Measurements from ENCODE around the gene DOCK2. TPM values are rescaled to one million over a fixed set of nuclear protein-coding genes. Genes with fewer than 3 reads are reported as not detected.
"Not testable (repeated sequence)": the region's sequence is repeated elsewhere in the genome, so short reads cannot be mapped to it uniquely, and the experiment has no call there.

The DOCK2 gene
- total RNA-seq, 1 donor from 2014 or later, result 303 TPM

GRCh38 chr5:169934990-169935389 lies 297.9 kb downstream of the DOCK2 start:
- intact Hi-C loops (cut with micrococcal nuclease), result no loop called here

DNA sequence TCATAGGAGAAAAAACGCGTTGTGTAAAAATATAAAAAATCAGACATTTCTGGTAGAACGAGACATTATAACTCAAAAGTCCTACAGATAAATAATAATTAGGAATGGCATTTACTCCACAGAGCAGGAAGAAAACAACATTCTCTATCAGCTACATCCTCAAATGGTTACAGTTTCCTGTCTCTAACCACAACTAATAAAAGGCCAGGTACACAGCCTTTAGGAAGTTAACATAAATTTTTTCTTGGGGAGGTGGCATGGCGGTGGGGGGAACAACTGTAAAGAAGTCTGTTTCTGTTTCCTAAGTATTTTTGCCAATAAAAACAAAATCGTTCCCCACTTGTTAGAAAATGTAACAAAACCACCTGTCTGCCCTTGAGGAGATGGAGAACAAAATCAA lies 298.7 kb downstream of the DOCK2 start:
- intact Hi-C loops (cut with micrococcal nuclease), result no loop called here

DNA sequence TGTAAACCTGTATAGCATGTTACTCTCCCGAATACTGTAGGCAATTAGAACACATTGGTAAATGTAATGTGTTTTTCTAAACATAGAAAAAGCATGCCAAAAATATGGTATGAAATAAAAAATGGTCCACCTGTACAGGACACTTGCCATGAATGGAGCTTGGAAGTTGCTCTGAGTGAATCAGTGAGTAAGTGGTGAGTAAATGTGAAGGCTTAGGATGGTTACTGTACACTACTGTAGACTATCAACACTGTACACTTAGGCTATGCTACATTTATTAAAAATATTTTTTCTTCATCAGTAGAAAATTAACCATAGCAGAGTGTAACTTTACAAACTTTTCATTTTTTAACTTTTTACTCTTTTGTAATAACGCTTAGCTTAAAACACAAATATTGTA lies 301.4 kb downstream of the DOCK2 start:
- intact Hi-C loops (cut with micrococcal nuclease), result no loop called here

DNA sequence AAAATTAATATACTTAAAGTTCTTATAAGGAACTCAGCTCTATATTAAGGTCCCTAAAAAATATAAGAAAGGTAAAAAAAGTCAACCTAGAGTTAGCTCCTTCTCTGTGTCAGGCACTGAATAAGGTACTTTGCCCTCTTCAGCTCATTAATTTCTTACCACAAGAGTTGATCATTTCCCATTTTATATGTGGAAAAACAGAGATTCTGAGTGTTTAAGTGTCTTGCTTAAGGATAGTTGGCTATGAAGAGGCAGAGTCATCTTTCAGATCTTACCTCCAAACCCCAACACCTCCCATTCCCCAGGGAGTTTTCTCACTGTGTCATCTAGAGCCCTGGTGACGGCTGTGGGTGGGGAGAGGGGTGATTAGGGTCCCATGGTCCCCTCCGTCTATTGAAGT lies 302.7 kb downstream of the DOCK2 start:
- intact Hi-C loops (cut with micrococcal nuclease), result no loop called here

- intact Hi-C loops (cut with micrococcal nuclease), result no loop called here
Measured at GRCh38 chr5:169941542-169941941, 304.5 kb downstream of the DOCK2 start.

- intact Hi-C loops (cut with micrococcal nuclease), result no loop called here
Measured at GRCh38 chr5:169942181-169942580, 305.1 kb downstream of the DOCK2 start.

DNA sequence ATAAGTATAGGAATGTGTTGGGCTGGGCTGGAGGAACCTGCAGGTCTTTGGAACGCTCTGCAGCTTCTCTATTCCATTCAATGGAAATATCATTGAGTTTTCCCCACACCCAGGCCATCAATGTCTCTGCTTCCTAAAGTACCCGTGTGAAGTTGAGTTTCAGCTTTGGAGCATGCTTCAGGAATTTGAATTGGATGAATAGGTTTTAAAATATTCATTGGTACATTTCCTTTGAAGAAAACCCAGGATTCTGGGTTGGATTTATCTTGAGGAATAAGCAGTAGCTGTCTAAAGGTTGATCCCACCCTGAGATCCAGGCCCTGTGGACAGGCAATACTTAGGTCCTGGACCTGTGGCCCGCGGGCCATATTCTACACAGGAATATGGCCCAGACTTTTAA lies 306.0 kb downstream of the DOCK2 start:
- intact Hi-C loops (cut with micrococcal nuclease), result no loop called here

- intact Hi-C loops (cut with micrococcal nuclease), result no loop called here
Measured at GRCh38 chr5:169944115-169944514, 307.0 kb downstream of the DOCK2 start.

DNA sequence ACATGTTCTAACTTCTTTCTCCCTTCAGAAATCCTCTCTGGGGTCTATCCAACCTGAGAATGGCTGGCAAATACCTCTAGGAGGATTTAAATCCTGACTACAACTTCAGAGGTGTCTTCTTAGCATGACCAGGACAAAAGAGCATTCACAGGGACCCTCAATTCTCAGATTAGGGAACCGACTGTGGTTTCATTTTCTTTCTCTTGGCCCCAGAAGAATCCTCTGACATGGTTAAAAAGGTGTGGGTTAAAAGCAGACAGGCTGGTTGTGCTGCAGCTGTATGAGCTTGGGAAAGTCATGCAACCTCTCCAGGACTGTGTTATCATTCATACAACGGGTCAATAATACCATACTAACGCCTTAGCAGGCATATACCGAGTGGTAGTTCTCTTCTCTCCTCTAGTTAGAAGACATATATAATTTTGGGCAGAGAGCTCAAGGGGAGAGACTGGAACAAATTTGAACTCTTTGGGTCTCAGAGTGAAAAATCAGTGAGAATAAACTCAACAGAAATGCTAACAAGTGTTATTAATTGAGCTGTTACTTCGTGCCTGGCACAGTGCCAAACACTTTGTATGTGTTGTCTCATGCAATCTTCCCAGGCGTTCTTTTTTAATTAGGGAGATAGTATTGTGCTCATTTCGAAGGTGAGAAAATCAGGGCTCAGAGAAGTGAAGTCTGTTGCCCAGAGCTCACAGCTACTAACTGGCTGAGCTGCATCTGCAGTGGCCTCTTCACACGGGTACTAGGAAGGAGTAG lies 308.0 kb downstream of the DOCK2 start:
- intact Hi-C loops (cut with micrococcal nuclease), result no loop called here

GRCh38 chr5:169945831-169946261 lies 308.8 kb downstream of the DOCK2 start:
- intact Hi-C loops (cut with micrococcal nuclease), result no loop called here

- intact Hi-C loops (cut with micrococcal nuclease), result no loop called here
Measured at GRCh38 chr5:169946743-169947295, 309.7 kb downstream of the DOCK2 start.

- intact Hi-C loops (cut with micrococcal nuclease), result no loop called here
Measured at GRCh38 chr5:169950333-169950732, 313.3 kb downstream of the DOCK2 start.

- intact Hi-C loops (cut with micrococcal nuclease), result not testable (repeated sequence)
Measured at GRCh38 chr5:169953196-169953595, 316.1 kb downstream of the DOCK2 start.

GRCh38 chr5:169954786-169955185 lies 317.7 kb downstream of the DOCK2 start:
- intact Hi-C loops (cut with micrococcal nuclease), result no loop called here

GRCh38 chr5:169956126-169956525 lies 319.1 kb downstream of the DOCK2 start:
- intact Hi-C loops (cut with micrococcal nuclease), result no loop called here

- intact Hi-C loops (cut with micrococcal nuclease), result no loop called here
Measured at GRCh38 chr5:169956756-169957155, 319.7 kb downstream of the DOCK2 start.

- intact Hi-C loops (cut with micrococcal nuclease), result no loop called here
Measured at GRCh38 chr5:169958278-169958677, 321.2 kb downstream of the DOCK2 start.

DNA sequence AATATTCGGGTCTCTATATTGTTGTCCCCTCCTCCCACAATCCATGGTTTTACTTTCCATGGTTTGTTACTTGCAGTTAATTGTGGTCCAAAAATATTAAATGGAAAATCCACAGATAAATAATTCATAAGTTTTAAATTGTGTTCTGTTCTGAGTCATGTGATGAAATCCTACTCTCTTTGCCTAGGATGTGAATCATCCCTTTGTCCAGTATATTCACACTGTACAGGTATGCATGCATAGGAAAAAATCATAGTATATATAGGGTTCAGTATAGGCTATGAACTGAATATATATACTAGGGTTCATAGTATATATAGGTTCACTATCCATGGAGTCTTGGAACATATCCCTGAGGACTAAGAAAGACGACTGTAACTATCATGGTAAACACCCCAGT lies 323.6 kb downstream of the DOCK2 start:
- intact Hi-C loops (cut with micrococcal nuclease), result no loop called here

- intact Hi-C loops (cut with micrococcal nuclease), result no loop called here
Measured at GRCh38 chr5:169964246-169964645, 327.2 kb downstream of the DOCK2 start.

DNA sequence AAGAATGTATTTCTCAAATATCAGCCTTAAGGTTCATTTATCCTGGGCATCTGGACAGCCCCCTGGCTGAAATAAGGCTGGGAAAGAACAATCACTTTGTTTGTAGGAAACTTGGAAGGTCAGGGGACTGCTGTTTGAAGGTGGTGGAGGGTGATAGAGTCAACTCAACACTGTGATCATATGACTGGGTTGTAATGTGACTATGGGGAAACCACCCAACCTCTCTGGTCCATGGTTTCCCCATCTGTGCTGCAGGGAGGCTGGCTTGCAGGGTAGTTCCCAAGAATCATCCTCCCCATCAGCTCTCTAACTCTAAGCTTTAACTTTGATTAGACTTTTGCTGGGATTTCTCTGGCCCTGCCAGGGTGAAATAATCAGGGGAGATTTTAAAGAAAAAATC lies 333.3 kb downstream of the DOCK2 start:
- intact Hi-C loops (cut with micrococcal nuclease), result no loop called here

- intact Hi-C loops (cut with micrococcal nuclease), result no loop called here
Measured at GRCh38 chr5:169970911-169971765, 334.1 kb downstream of the DOCK2 start.

DNA sequence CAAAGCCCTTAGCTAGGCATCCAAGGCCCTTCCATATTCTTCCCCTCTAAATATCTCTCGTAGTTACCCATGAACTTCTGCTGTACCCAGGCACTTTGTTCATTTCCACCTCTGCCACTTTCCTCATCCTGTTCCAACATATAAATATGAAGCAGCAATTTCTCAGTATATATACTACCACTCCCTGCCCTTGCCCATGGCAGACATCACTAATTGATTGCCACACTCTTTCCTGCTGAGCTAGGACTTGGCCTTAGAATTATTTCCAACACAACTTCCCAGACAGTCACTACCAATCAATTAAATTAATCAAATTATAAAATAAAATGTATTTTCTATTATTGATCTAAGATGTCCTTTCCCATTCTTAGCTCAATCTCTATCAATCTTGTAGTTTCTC lies 334.7 kb downstream of the DOCK2 start:
- intact Hi-C loops (cut with micrococcal nuclease), result no loop called here

Data from T-helper 2 cell treated with Interferon-gamma antibody and Interleukin-4, amounts not matched to agents 100 ng/mL and 5 ng/mL, for 36 hours (primary cell).